Tongue (tissue), 2 donors: ENCODE results near the gene TRIO. TPM values are rescaled to one million over a fixed set of nuclear protein-coding genes. Genes with fewer than 3 reads are reported as not detected.
"Not testable (repeated sequence)": the region's sequence is repeated elsewhere in the genome, so short reads cannot be mapped to it uniquely, and the experiment has no call there.

Source experiments
- DNase-seq: peaks from one replicate; pipeline ENCODE4 v3.0.0-alpha.2; 2015
- total RNA-seq: library from RNA; depleted of rRNA; stranded (reverse); fragments of >200 nt; gene quantifications from one replicate; pipeline ENCODE4 v1.2.3, GENCODE V29; 2014

TRIO gene
- total RNA-seq = 188 TPM

DNA sequence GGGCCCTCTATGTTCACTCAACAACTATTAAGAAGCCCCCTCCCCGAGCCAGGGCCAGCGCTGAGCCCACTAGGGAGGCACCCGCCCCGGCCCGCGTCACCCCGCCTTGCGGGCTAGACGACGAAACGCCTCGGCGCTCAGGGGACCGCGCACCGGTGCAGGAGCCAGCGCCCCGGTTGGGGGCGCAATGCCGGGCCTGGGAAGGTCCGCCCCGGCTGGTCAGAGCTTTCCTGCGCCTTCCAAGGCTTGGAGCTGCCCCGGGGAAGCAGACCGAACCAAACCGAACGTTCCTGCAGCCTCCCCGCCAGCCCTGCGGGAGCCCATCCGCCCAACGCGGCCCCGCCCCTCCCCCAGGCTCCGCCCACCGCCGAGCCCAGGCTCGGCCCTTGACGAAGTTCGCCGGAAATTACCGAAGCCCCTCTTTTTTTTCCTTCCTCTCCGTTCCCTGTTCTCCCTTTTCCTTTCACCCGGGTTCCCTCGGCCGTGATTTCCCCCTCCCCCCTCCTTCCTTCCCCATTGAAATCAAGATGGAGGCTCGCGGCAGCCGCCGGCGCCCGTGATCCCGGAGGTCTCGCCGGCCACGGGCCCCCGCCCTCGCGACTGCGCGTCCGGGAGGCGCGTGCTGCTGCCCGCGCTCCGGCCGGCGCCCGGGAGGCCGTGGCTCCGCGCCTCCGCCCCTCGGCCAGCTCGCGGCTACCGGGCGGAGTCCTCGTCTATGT lies at the start of gene TRIO:
TRIO (plus strand) TSS at position 516 of the 719 bp plus-strand sequence. CDS start 384 bp downstream, outside the sequence.
- DNase-seq = peak; percentile 98

DNA sequence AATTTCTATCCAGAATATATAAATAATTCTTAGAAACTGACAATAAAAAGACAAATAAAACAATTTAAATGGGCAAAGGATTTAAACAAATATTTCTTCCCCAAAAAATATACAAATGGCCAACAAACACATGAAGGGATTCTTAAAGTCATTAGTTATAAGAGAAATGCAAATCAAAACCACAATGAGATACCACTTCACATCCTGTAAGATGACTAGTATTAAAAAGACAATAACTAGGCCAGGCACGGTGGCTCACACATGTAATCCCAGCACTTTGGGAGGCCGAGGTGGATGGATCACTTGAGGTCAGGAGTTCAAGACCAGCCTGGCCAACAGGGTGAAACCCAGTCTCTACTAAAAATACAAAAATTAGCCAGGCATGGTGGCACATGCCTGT lies 45.8 kb upstream of the TRIO start:
- not testable (repeated sequence) for DNase-seq

DNA sequence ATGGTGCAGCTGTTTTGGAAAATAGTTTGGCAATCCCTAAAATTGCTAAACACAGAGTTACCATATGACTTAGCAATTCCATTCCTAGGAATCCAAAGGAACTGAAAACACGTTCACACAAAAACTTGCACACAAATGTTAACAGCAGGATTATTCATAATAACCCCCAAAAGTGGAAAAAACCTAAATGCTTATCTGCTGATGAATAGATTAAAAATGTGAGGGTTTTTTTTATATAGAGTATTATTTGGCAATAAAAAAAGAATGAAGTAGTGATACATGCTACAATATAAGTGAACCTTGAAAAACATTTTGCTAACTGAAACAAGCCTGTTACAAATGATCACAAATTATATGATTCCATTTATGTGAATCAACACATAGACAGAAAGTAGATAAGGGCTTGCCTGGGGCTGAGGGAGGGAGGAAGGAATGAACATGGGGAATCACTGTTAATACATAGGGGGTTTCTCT lies 45.1 kb upstream of the TRIO start:
- no peak for DNase-seq

DNA sequence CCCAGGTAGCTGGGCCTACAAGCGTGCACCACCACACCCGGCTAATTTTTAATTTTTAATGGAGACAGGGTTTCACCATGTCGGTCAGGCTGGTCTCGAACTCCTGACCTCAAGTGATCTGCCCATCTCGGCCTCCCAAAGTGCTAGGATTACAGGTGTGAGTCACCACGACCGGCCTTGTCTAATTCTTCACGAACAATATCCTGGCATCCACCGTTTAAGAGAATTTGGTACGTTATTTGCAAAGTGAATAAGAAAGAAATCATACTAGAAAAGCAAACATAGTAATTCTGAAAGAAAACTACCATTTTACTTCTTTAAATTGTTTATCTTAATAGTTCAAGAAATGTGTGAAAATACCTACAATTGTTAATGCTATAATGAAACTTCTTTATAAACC lies 42.9 kb upstream of the TRIO start:
- no peak for DNase-seq

DNA sequence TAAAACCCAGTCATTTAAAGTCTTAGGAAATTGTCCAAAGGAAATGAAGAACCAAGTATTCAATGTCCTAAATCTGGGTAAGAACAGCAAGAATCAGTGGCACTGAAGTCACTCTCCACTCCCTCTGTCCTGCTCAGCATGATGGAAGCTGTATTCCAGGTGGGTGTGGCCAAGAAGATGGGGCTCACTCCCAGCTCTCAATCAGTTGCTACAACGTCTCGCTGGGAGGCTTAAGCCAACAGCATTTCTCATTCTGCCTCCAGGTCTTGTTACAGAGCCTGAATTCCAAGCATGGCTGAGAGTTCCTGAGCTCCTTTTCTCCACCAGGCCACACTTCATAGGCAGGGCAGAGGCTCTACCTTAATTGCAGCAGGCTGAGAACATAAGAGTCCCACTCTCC lies 41.2 kb upstream of the TRIO start:
- no peak for DNase-seq

GRCh38 chr5:14102666-14103065 lies 40.5 kb upstream of the TRIO start:
- DNase-seq = no peak

- DNase-seq = no peak
Measured at GRCh38 chr5:14105718-14106410, 37.3 kb upstream of the TRIO start.

DNA sequence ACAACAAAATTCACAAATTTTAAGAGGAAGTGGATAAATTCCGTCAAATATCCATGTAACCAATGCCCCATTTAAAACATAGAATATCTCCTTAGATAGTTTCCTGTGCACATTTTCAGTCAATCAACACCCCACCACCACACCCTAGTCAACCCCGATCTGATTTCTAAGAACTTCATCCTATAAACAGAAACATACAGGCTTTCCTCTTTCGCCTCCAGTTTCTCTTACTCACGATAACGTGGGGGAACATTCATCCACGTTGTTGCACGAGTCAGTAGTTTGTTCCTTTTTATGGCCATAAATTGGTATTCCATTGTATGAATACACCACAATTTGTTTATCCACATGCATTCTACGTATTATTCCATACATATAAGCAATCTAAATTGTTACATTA lies 35.6 kb upstream of the TRIO start:
- DNase-seq = no peak

GRCh38 chr5:14108170-14108996 lies 34.8 kb upstream of the TRIO start:
- DNase-seq = peak; percentile 73

DNA sequence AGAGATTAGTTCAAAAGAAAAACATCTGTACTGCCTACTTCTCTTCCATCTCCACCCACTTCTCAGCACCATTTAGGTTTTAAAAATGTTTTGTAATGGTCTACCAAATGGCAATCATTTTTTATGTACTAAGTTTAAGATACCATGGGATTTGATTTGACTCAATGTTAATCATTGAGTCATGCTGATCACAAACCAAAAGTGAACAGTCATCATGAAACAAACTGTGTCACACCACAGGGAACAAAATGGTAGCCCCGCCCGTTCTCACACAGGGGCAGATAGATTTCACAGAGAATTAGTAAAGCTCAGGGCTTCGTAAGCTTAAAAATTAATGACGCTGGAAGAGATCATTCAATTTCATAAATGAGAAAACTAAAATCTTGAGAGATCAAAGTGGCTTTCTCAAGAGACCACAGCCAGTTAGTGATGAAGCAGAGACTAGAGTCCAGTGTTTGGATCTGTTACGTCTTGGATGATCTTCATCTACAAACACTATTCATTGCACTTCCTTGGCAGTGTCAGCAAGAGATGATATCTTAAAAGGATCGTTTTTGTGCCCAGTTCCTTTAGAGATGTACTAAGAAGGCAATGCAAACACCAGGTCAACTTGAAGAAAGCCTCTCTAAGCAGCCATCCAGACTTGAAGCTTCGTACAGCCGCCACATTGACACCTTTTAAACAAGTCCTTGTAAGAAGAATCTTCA lies 33.9 kb upstream of the TRIO start:
- no peak for DNase-seq

DNA sequence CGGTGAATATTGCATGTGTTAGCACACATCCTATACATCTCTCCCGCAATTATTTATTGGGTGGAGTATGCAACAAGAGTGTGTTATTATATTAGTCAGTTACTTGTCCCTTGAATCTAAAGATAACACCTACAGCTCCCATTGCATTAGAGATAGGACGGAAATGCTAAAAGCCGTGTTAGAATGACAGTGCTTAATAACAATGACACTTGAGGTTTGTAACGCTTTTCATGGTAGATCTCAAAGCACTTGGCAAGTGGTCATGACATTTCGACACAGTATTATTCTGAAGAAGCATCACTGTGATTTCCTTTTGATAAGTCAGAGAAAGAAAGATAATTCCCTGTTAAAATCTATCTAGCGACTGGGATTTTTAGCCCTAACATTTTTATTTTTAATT lies 33.4 kb upstream of the TRIO start:
- DNase-seq = no peak

- no peak for DNase-seq
Measured at GRCh38 chr5:14110196-14110595, 32.9 kb upstream of the TRIO start.

GRCh38 chr5:14110680-14111079 lies 32.5 kb upstream of the TRIO start:
- no peak for DNase-seq

DNA sequence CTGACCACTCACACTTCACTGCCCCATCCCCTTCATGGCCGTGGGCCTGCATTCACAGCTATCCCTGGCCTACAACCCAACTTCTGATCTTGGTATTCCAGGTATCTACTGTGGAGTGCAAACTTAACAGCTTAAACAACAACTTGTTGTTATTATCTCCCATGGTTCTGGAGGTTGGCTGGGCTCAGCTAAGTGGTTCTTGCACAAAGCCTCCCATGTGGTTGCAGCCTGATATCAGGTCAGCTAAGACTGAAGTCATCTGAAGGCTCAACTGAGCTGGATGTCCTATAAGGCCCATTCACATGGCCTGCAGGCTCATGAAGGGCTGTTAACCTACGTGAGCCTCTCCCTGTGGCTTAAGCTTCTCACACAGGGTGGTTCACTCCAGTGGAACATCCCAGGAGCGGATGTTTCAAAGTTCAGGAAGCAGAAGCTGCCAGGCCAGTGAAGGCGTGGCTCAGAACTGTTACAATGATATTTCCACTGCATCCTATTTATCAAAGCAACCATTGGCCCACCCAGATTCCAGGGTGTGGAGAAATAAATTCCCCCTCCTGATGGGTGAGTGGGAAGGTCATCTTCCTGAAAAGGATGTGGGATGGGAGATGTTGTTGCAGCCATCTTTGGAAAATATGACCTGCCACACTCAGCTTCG lies 30.0 kb upstream of the TRIO start:
- no peak for DNase-seq

GRCh38 chr5:14114615-14115251 lies 28.4 kb upstream of the TRIO start:
- DNase-seq = no peak

DNA sequence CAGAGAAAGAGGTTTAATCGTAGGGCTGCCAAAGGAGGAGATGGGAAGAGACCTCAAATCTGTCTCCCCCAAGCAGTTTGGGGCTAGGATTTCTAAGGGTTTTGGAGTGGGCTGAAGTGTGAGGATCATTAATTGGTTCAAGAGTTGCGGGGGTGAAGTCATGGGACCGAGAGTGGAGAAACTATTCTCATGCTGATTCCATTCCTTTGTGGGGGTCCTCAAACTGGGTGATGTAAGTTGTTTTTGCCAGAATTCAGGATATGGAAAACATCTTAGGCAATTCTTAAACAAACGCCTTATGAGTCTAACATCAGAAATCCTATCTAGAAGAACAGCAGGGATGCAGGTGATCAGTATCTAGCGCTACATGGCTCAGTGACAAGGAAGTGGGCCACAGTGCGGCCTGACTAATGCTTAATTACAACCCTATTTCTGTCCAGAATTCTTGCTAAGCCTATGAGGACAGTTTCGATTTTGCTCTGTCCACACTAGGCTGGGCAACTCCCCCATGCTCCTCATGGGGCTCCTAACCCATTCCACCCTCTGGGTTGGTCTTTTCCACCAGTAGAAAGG lies 27.7 kb upstream of the TRIO start:
- no peak for DNase-seq

DNA sequence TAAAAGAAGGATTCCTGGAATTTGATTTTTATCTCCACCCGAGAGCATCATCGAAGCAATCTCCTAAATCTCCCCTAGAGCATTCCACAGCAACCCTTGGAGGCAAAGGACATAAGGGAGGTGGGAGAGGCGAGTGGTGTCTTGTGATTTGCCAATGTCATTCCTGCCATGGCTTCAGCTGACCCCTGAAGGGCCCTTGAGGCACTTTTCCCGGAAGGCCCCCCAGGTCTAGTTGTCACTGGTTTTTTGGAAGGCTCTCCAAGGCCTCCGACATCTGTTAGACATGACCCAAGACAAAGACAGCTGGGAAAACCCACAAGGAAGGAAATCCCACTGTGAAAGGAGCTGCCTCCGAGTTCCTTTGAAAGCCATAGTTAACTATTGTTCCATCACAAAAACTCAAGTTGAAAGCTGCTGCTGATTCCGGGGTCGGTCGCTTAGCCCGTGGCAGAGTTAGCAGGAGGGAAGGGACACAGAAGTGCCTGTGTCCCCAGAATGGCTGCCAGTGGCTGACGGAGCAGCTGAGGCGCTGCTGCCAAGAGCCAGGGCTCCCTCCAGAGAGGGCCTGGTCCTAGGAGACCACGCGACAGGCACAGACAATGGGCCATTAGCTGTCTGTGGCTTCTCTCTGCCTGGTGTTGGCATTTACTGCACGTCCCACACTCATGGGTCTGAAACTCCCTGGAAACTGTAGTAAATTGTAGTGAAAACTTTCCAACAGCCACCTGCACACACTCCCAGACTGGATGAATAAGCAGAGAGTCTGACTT lies 24.4 kb upstream of the TRIO start:
- DNase-seq = peak; percentile 46

GRCh38 chr5:14120176-14120575 lies 23.0 kb upstream of the TRIO start:
- DNase-seq = no peak

DNA sequence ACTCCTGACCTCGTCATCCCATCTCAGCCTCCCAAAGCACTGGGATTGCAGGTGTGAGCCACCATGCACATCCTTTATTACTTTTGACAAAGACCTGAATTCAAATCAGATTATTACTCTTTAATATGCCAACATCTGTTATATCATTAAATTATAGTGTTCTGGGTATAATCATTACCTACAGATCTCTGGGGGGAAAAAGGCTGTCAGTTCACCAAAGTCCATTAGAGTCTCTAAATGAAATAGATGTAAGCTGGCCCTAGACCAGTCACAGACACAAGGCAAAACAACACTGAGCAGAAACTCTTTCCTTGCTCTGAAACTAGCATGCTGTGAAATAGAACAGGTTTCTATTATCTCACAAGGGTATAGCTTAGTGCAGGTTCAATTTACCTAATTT lies 21.6 kb upstream of the TRIO start:
- no peak for DNase-seq

DNA sequence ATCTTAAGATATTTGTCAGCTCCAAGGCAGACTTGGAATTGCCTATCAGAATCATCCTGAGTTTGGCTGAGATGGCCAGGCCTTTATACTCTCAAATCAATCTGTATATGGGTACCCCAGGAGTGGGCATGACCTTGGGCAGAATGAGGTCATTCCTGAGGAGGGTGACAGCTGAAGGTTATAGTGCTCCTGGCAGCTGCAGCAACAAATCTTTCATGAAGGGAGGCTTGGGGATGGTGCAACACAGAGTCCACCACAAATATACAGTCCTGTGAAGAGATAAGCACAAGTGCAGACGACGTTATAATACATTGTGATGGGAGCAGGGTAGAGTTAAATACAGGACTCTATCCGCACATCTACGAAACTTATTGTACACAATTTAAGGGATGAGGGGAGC lies 21.1 kb upstream of the TRIO start:
- no peak for DNase-seq
